Measurements from ENCODE around the gene GSTK1.

DNA sequence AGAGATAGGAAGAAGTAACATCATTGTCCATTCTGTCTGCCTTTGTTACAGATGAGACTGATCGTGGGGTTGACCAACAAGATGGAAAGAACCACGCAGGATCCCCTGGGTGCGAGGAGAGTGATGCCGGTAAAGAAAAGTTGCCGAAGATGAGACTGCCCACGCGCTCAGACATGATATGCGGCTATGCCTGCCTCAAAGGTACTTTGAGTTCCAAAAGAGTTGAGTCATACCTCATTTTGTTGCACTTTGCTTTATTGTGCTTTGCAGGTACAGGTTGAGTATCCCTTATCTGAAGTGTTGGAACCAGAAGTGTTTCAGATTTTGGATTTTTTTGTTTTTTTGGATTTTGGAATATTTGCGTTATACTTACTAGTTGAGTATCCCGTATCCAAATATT is 40.5 kb downstream of the GSTK1 start:
- TF ChIP-seq BHLHE40 (IDR thresholded peaks at IDR 0.05; ENCODE audit: low read length) (no peak), GATA2 (CRISPR knock-in tag; IDR thresholded peaks at IDR 0.05) (no peak), HCFC1 (IDR thresholded peaks at IDR 0.05; ENCODE audit: low read depth, low read length) (no peak), FOXM1 (IDR thresholded peaks at IDR 0.05; ENCODE audit: low read depth) (no peak), FOXM1 (CRISPR knock-in tag; IDR thresholded peaks at IDR 0.05; ENCODE audit: low read depth) (no peak), KLF16 (IDR thresholded peaks at IDR 0.05) (no peak), RNF2 (IDR thresholded peaks at IDR 0.05) (no peak), CHD2 (IDR thresholded peaks at IDR 0.05; ENCODE audit: low read depth, low read length) (no peak), POLR2AphosphoS5 (IDR thresholded peaks at IDR 0.05; ENCODE audit: control insufficient read depth, insufficient read depth, low read depth, low read length) (no peak), SIN3B (IDR thresholded peaks at IDR 0.05; ENCODE audit: low read depth) (no peak), BRF1 (IDR thresholded peaks at IDR 0.05; ENCODE audit: borderline replicate concordance, extremely low read depth, insufficient read length) (no peak), JUN (IDR thresholded peaks at IDR 0.05; ENCODE audit: borderline replicate concordance, low read depth, low read length) (no peak), JUN (CRISPR knock-in tag; IDR thresholded peaks at IDR 0.05; ENCODE audit: borderline replicate concordance) (no peak)
- TF ChIP-seq, protein P1, sequence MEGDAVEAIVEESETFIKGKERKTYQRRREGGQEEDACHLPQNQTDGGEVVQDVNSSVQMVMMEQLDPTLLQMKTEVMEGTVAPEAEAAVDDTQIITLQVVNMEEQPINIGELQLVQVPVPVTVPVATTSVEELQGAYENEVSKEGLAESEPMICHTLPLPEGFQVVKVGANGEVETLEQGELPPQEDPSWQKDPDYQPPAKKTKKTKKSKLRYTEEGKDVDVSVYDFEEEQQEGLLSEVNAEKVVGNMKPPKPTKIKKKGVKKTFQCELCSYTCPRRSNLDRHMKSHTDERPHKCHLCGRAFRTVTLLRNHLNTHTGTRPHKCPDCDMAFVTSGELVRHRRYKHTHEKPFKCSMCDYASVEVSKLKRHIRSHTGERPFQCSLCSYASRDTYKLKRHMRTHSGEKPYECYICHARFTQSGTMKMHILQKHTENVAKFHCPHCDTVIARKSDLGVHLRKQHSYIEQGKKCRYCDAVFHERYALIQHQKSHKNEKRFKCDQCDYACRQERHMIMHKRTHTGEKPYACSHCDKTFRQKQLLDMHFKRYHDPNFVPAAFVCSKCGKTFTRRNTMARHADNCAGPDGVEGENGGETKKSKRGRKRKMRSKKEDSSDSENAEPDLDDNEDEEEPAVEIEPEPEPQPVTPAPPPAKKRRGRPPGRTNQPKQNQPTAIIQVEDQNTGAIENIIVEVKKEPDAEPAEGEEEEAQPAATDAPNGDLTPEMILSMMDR (IDR thresholded peaks at IDR 0.05 in 2 of 3, conservative IDR thresholded peaks at IDR 0.05 in 1 of 3; ENCODE audit: insufficient read depth in 2 of 3, low read depth in 1 of 3, low read length in 3 of 3): no peak
- TF ChIP-seq, protein P2, sequence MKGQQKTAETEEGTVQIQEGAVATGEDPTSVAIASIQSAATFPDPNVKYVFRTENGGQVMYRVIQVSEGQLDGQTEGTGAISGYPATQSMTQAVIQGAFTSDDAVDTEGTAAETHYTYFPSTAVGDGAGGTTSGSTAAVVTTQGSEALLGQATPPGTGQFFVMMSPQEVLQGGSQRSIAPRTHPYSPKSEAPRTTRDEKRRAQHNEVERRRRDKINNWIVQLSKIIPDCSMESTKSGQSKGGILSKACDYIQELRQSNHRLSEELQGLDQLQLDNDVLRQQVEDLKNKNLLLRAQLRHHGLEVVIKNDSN (CRISPR knock-in tag; IDR thresholded peaks at IDR 0.05): no peak

All from K562 (cell line).